Central memory CD8-positive, alpha-beta T cell (primary cell): ENCODE measurements around the gene ZNF236.
"Not testable (repeated sequence)": the region's sequence is repeated elsewhere in the genome, so short reads cannot be mapped to it uniquely, and the experiment has no call there.

ENCODE experiments used
- ATAC-seq: fragments of 150-1000 bp; cut with Tn5 transposase; replicated peaks from 2 replicates; pipeline ENCODE4 v1.10.0; 2022; ENCODE audit warnings: mild to moderate bottlenecking, moderate FRiP score, moderate number of reproducible peaks; ENCODE audit not compliant: poor library complexity, severe bottlenecking; ENCODE audit errors: extremely low read depth
- DNase-seq, 2 donors: peaks; one replicate each; pipeline ENCODE4 v3.0.0; 2021; ENCODE audit warnings: low spot score in 2 of 2
- H3K27ac Mint-ChIP-seq: one replicate; pipeline ENCODE4 v1.8.0; 2022; ENCODE audit warnings: low read depth, mild to moderate bottlenecking, moderate library complexity, mixed read lengths
- H3K27me3 Mint-ChIP-seq: one replicate; pipeline ENCODE4 v1.8.0; 2022; ENCODE audit warnings: mixed read lengths
- H3K36me3 Mint-ChIP-seq: one replicate; pipeline ENCODE4 v1.8.0; 2022; ENCODE audit warnings: mild to moderate bottlenecking, moderate library complexity, mixed read lengths; ENCODE audit not compliant: insufficient read depth
- H3K4me1 Mint-ChIP-seq: one replicate; pipeline ENCODE4 v1.8.0; 2022; ENCODE audit warnings: mixed read lengths
- H3K4me3 Mint-ChIP-seq: one replicate; pipeline ENCODE4 v1.8.0; 2022; ENCODE audit warnings: mild to moderate bottlenecking, moderate library complexity, mixed read lengths
- H3K9me3 Mint-ChIP-seq: one replicate; pipeline ENCODE4 v1.8.0; 2022; ENCODE audit warnings: mixed read lengths

ZNF236 gene

DNA sequence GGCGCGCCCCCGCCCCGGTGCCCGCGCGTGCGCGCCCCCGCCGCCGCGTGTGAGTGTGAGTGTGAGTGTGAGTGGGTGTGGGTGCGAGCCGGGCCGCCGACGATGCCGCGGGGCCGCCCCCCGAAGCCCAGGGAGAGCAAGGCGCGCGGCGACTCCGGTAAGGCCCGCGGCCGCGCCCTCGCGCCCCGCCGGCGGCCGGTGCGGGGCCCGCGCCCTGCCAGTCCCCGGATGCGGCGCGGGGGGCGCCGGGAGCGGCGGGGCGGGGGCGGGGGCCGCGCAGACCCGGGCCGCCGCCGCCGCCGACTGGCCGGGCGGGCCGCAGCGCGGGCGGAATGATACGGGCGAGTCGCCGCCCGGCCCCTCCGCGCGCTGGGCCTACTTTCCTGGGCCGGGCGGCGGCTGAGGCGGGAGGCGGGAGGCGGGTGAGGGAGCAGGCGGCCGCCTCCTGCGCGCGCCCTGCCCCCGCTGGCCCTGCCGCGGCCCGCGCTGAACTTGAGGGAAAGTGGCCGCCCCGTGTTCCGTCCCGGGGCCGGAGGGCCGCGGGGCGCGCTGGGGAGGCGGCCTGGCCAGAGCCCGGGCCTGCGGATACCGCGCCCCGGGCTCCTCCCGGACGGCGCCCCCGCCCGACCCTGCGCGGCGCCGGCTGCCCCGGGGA, at the start of gene ZNF236:
TSS of gene ZNF236 (plus strand) at position 52 of the 655 bp plus-strand sequence. CDS start at position 103, 51 bp downstream.
- Mint-ChIP-seq H3K36me3 (peaks cover 28% of the 10 kb centered on the region), H3K4me1 (peaks cover 55% of the 10 kb centered on the region), H3K27me3 (no peaks in the 10 kb centered on the region), H3K9me3 (no peaks in the 10 kb centered on the region), H3K4me3 (peak within 1 kb of the TSS; percentile 89), H3K27ac (peak within 1 kb of the TSS; percentile 91)
- DNase-seq (peak; percentile 54 to 67), ATAC-seq (peak; percentile 31)

DNA sequence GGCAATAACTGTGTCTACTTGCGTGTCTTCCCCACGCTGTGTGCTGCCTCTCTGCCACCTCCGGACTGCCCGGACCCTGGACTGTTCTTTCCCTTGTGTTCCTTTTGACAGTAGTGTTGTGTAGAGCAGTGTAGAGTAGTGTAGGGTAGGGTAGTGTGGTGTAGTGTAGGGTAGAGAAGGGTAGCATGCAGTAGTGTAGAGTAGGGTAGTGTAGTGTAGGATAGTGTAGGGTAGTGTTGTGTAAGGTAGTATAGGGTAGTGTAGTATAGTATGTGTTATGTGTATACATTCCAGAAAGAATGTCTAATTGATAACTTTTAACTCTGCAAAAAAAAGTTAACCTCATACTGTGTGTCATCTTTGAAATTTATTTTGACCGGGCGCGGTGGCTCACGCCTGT, 49.7 kb upstream of the ZNF236 start:
- DNase-seq (no peak), ATAC-seq (no peak)
- Mint-ChIP-seq H3K27ac (no peak overlapping the region), H3K4me3 (no peak overlapping the region), H3K36me3 (no peaks in the 10 kb centered on the region), H3K4me1 (no peaks in the 10 kb centered on the region), H3K9me3 (peaks cover 6% of the 10 kb centered on the region), H3K27me3 (peaks cover 45% of the 10 kb centered on the region)

DNA sequence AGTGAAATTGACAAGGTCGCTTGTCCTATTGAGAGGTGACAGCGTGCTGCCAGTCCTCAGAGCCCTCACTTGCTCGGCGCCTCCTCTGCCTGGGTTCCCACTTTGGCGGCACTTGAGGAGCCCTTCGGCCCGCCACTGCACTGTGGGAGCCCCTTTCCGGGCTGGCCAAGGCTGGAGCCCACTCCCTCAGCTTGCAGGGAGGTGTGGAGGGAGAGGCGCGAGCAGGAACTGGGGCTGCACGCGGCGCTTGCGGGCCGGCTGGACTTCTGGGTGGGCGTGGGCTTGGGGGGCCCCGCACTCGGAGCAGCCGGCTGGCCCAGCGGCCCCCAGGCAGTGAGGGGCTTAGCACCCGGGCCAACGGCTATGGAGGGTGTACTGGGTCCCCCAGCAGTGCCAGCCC, 45.3 kb upstream of the ZNF236 start:
- not testable (repeated sequence) for H3K9me3 Mint-ChIP-seq, ATAC-seq

DNA sequence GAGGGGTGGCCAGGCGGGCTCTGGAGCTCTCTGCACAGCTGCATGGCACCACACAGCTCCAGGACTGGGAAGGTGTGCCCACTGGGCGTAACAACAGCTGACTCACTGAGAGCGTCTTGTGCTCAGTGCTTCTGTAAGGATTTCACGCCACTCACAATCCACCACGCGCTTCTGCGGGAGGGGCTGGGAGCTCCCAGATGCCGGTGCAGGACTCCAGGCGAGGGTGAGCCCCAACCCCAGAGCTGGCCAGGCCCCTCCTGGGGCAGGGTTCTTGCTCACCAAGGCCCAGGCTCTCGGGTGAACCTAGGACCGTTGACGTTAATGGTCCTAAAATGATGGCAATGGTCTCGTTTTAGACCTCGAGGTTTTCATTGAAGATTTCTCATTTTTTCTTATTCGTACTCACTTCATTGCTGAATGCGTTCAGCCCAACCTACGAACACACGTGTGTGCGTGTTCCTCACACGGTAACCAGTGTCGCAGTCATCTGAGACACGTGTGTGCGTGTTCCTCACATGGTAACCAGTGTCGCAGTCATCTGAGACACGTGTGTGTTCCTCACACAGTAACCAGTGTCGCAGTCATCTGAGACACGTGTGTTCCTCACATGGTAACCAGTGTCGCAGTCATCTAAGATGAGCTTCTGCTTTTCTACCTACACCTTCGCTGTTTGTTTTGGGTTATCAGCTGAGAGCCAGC, 38.4 kb upstream of the ZNF236 start:
- peaks cover 26% of the 10 kb centered on the region for H3K27me3 Mint-ChIP-seq
- peaks cover 7% of the 10 kb centered on the region for H3K4me1 Mint-ChIP-seq
- DNase-seq (no peak), ATAC-seq (no peak)
- no peaks in the 10 kb centered on the region for H3K9me3 Mint-ChIP-seq
- H3K4me3 Mint-ChIP-seq, result no peak overlapping the region
- H3K36me3 Mint-ChIP-seq, result peaks cover 1% of the 10 kb centered on the region
- H3K27ac Mint-ChIP-seq, result no peak overlapping the region

More for the DNA sequence above, 45.3 kb upstream of the ZNF236 start:
- not testable (repeated sequence) for DNase-seq, H3K4me3 Mint-ChIP-seq, H3K4me1 Mint-ChIP-seq, H3K27ac Mint-ChIP-seq, H3K36me3 Mint-ChIP-seq
- H3K27me3 Mint-ChIP-seq, result peaks cover 26% of the 10 kb centered on the region

DNA sequence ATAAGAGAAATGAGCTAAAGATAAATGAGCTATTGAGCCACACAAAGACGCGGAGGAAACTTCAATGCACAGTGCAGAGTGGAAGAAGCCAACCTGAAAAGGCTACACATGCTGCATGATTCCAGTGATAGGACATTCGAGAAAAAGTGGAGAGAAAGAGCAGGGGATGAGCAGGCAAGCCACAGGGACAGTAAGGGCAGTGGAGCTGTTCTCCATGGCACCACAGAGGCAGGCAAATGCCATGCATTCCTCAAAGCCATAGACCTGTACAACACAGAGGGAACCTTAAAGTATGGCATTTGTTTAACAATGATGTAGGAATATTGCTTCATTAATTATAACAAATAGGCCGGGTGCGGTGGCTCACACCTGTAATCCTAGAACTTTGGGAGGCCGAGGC, 36.5 kb upstream of the ZNF236 start:
- H3K9me3 Mint-ChIP-seq, result peaks cover 2% of the 10 kb centered on the region
- peaks cover 10% of the 10 kb centered on the region for H3K27me3 Mint-ChIP-seq
- no peaks in the 10 kb centered on the region for H3K36me3 Mint-ChIP-seq
- no peak overlapping the region for H3K4me3 Mint-ChIP-seq
- ATAC-seq (no peak), DNase-seq (no peak)
- no peak overlapping the region for H3K27ac Mint-ChIP-seq
- peaks cover 7% of the 10 kb centered on the region for H3K4me1 Mint-ChIP-seq

DNA sequence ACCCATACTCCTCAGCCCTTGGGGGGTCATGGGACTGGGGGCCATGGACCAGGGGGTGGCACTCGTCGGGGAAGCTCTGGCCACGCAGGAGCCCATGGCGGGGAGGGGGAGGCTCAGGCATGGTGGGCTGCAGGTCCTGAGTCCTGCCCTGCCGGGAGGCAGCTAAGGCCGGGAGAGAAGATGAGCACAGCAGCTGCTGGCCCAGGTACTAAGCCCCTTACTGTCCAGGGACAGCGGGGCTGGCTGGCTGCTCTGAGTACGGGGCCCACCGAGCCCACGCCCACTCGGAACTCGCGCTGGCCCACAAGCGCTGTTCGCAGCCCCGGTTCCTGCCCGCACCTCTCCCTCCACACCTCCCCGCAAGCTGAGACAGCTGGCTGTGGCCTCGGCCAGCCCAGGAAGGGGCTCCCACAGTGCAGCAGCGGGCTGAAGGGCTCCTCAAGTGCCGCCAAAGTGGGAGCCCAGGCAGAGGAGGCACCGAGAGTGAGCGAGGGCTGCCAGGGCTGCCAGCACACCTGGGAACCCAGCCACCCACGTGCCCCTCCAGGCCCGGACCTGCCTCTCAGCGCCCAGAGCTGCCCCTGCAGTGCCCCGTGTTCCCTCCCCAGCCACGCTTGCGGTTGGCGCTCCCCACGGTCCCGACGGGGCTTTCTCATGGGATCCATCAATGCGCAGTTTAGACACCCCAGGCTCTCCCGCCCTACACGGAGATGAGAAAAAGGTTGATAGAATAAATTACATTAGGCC, 33.6 kb upstream of the ZNF236 start:
- peaks cover 10% of the 10 kb centered on the region for H3K27me3 Mint-ChIP-seq
- peaks cover 7% of the 10 kb centered on the region for H3K4me1 Mint-ChIP-seq
- DNase-seq (no peak), ATAC-seq (no peak)
- no peak overlapping the region for H3K4me3 Mint-ChIP-seq
- H3K36me3 Mint-ChIP-seq, result no peaks in the 10 kb centered on the region
- no peak overlapping the region for H3K27ac Mint-ChIP-seq
- peaks cover 12% of the 10 kb centered on the region for H3K9me3 Mint-ChIP-seq

DNA sequence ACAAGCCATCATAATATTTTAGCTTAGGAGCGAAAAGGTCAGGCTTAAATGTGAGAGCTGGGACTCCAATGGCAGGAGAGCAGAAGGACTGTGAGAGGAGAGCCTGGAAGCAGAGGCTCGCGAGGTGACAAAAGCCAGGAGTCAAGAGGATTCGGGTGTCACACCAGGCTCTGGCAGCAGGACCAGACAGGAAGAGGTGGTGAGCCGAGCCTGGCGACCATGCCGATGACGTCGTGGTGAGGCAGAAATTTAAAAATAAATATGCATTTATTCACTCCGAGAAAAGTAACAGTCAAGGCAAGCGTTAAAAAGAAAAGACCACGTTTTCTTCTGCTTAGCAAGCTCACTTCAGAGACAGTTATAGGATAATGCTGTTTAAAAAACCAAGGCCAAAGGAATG, 31.3 kb upstream of the ZNF236 start:
- DNase-seq (no peak), ATAC-seq (no peak)
- H3K36me3 Mint-ChIP-seq, result no peaks in the 10 kb centered on the region
- H3K27ac Mint-ChIP-seq, result no peak overlapping the region
- H3K27me3 Mint-ChIP-seq, result peaks cover 20% of the 10 kb centered on the region
- no peak overlapping the region for H3K4me3 Mint-ChIP-seq
- H3K9me3 Mint-ChIP-seq, result peaks cover 12% of the 10 kb centered on the region
- H3K4me1 Mint-ChIP-seq, result peaks cover 11% of the 10 kb centered on the region

DNA sequence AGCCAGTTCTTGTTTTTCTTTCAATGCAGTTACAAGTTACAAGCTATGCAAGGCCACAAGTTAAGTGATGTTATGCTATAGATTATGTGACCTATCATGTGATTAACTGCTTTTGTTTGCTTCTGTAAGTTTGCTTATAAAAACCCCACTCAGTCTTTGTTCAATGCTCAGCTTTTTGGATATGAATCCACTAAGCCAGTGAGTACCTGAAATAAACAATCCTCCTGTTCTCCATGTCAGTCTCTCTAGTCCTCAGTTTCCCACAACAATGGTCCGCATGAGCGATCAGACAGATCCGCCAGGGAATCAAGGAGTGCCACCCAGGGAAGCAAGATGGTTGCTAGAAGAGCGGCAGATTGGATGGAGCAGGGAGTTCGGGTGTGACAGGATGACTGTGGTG, 30.7 kb upstream of the ZNF236 start:
- H3K27ac Mint-ChIP-seq, result peak overlapping the region; percentile 63
- no peak overlapping the region for H3K4me3 Mint-ChIP-seq
- DNase-seq (no peak), ATAC-seq (no peak)
- peaks cover 12% of the 10 kb centered on the region for H3K9me3 Mint-ChIP-seq
- H3K4me1 Mint-ChIP-seq, result peaks cover 12% of the 10 kb centered on the region
- H3K36me3 Mint-ChIP-seq, result no peaks in the 10 kb centered on the region
- peaks cover 22% of the 10 kb centered on the region for H3K27me3 Mint-ChIP-seq

DNA sequence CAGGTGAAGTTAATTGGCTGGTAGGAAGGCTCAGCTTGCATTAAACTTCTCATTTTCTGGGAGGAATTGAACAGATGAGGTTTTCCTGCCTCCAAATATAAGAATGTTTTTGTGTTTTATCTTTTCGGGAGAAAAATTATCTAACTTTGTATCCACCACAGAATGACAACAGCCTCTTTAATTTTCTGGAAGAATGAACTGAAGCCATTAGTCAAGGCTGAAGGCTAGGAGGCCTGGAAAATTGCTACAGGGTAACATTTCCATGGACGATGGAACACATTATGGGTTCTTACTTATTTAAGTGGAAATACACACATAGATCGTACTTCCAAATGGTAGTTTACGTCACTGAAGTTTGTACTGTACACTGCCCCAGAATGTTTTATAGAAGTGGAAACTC, 28.0 kb upstream of the ZNF236 start:
- DNase-seq (no peak), ATAC-seq (no peak)
- peaks cover 6% of the 10 kb centered on the region for H3K4me1 Mint-ChIP-seq
- no peaks in the 10 kb centered on the region for H3K36me3 Mint-ChIP-seq
- no peak overlapping the region for H3K27ac Mint-ChIP-seq
- no peak overlapping the region for H3K4me3 Mint-ChIP-seq
- peaks cover 39% of the 10 kb centered on the region for H3K27me3 Mint-ChIP-seq
- peaks cover 12% of the 10 kb centered on the region for H3K9me3 Mint-ChIP-seq

DNA sequence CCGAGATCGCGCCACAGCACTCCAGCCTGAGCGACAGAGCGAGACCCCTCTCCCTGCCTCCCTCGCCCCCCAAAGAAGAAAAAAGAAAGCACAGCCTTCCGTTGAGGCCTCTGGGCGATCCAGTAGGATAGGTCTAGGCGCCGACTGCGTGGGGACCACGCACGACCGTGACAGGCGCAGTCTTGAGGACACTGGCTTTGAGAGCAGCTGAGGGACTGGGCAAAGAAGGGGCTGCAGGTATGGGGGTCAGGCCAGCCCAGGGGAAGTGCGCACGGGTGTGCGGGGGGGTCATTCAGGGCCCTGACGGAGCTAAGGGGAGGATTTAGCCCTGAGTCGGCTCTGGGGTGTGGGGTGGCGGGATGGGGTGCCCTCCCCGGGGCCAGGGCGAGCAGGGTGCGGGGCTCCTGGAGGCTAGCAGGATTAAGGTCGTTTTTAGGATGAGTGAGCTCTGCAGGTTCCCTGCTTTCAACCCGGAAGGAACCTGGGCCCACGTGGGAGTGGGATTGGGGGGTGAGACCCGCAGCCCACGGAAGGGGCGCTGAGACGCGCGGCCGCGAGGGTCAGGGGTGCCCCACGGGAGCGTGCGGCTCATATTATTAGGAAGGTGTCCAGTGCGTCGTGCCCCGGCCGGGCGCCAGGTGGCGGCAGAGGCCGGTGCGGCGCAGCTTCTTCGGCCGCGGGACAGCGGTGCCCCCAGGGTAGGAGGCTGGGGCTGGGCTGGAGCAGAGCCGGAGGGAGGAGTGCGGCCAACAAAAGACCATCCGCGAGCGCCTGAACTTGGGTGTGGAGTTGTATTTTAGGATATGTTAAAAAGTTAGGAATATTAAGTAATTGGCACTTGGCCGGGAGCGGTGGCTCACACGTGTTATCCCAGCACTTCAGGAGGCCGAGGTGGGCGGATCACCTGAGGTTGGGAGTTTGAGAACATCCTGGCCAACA, 20.5 kb upstream of the ZNF236 start:
- DNase-seq, result no peak

DNA sequence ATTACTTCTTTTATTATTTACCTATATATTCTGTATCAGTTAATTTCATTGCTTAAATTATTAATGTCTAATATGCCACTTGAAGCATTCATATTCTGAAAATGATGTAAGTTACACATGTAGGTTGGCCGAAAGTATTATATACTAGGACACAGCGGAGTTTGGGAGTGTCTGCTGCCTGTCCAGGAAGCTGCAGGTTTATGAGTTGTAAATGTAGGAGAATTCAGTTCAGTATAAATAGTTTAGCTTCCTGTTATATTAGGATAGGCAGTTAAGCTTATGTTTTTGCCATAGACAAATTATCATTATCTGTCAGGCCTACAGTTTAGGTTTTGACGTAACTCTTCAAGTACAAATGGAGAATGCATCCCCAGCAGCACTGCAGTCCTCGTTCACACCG, 18.9 kb upstream of the ZNF236 start:
- DNase-seq (no peak), ATAC-seq (no peak)
- H3K27me3 Mint-ChIP-seq, result peaks cover 21% of the 10 kb centered on the region
- H3K9me3 Mint-ChIP-seq, result no peaks in the 10 kb centered on the region
- no peak overlapping the region for H3K27ac Mint-ChIP-seq
- peaks cover 15% of the 10 kb centered on the region for H3K4me1 Mint-ChIP-seq
- H3K36me3 Mint-ChIP-seq, result peaks cover 7% of the 10 kb centered on the region
- no peak overlapping the region for H3K4me3 Mint-ChIP-seq

More for the DNA sequence above, 20.5 kb upstream of the ZNF236 start:
- H3K4me1 Mint-ChIP-seq, result peaks cover 15% of the 10 kb centered on the region
- H3K4me3 Mint-ChIP-seq, result peak overlapping the region; percentile 25
- H3K27me3 Mint-ChIP-seq, result peaks cover 29% of the 10 kb centered on the region
- no peaks in the 10 kb centered on the region for H3K9me3 Mint-ChIP-seq
- peak; percentile 71 for ATAC-seq
- no peak overlapping the region for H3K27ac Mint-ChIP-seq
- H3K36me3 Mint-ChIP-seq, result no peaks in the 10 kb centered on the region

DNA sequence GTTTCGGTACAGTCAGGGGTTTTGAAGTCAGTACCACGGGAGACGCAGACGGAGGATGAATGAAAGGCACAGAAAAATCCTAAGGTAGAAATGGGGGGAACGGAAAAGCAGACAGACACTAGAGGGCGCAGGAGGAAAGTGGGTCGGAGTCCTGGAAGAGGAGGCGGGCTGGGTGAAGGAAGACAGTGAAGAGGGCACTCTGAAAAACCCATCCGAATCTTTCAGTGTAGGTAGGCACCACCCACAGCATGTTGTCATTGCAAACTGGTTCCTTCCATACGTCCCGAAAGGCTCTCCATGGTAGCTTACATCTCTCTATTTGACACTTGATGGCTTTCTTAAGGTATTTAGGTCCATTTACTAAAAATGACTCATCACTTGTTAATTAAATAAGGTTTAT, 18.5 kb upstream of the ZNF236 start:
- ATAC-seq (peak; percentile 70), DNase-seq (peak; percentile 50 to 55)
- Mint-ChIP-seq H3K27me3 (peaks cover 17% of the 10 kb centered on the region), H3K36me3 (peaks cover 7% of the 10 kb centered on the region), H3K9me3 (no peaks in the 10 kb centered on the region), H3K4me1 (peaks cover 15% of the 10 kb centered on the region), H3K27ac (no peak overlapping the region), H3K4me3 (no peak overlapping the region)
